BLaER1 (cell line): ENCODE results near the gene PDZRN3.
A peak's percentile ranks its signal among the peaks of the same experiment; 100 is the strongest.

Experiments used
- H3K27ac ChIP-seq: shearing (Covaris generic); formaldehyde crosslinking; 2 replicates; pipeline ENCODE4 v1.8.1; 2022
- H3K27me3 ChIP-seq: shearing (Covaris generic); formaldehyde crosslinking; 2 replicates; pipeline ENCODE4 v1.8.1; 2022
- H3K36me3 ChIP-seq: shearing (Covaris generic); formaldehyde crosslinking; 2 replicates; pipeline ENCODE4 v1.8.1; 2022
- H3K4me1 ChIP-seq: shearing (Covaris generic); formaldehyde crosslinking; 2 replicates; pipeline ENCODE4 v1.8.1; 2022
- H3K4me2 ChIP-seq: shearing (Covaris generic); formaldehyde crosslinking; 2 replicates; pipeline ENCODE4 v1.8.1; 2022
- H3K4me3 ChIP-seq: shearing (Covaris generic); formaldehyde crosslinking; 2 replicates; pipeline ENCODE4 v1.8.1; 2022
- H3K9ac ChIP-seq: shearing (Covaris generic); formaldehyde crosslinking; 2 replicates; pipeline ENCODE4 v1.8.1; 2022
- H3K9me3 ChIP-seq: shearing (Covaris generic); formaldehyde crosslinking; 2 replicates; pipeline ENCODE4 v1.8.1; 2022
- H4K20me1 ChIP-seq: shearing (Covaris generic); formaldehyde crosslinking; 2 replicates; pipeline ENCODE4 v1.8.1; 2022
- Cebpa-rat ChIP-seq: shearing (Covaris generic); IDR thresholded peaks from 2 replicates; pipeline ENCODE4 v1.8.1; 2022

Gene PDZRN3

DNA sequence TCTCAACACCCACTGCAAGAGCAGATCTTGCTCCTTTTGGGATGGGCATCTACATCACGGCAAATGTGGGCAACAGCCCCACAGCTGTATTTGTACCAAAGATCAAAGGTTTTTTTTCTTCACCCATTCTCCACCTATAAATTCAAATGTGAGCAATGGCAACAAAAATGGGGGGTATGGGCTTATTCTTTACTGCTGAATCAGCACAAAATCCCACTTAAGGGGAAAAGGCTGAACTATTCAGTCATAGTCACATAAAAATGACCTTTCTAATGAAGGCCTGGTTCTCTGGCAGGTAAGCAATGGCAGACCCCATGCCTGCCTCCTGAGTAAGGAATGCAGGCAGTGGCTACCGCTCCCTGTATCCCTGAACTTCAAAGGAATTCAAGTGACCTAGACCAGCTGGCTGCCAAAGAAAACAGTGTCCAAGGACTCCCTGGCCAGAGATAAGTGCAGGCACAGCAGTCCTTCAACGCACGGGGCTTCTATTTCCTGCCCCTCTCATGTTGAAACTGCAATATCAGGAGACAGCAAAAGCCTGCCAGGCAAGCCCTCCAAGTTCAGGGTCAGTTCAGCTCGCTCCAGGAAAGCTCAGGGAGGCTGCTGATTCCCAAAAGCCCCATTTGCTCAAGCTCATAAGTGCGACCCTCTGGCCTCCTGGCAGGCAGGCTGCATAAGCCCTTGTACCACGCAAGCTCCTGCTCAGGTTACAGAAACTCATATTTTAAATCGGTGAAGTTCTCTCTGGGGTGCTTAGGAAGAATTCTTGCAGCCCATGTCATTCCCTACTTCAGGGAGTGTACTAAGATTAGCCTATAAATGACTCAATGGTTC is 134.1 kb downstream of the PDZRN3 start:
- Histone ChIP-seq H3K9me3 (no peaks in the 10 kb centered on the region), H3K4me1 (no peaks in the 10 kb centered on the region), H3K4me2 (no peak overlapping the region), H3K9ac (no peak overlapping the region), H3K27me3 (no peaks in the 10 kb centered on the region), H3K4me3 (no peak overlapping the region), H3K27ac (no peak overlapping the region), H3K36me3 (no peaks in the 10 kb centered on the region), H4K20me1 (no peaks in the 10 kb centered on the region)
- no peak for TF ChIP-seq Cebpa-rat

DNA sequence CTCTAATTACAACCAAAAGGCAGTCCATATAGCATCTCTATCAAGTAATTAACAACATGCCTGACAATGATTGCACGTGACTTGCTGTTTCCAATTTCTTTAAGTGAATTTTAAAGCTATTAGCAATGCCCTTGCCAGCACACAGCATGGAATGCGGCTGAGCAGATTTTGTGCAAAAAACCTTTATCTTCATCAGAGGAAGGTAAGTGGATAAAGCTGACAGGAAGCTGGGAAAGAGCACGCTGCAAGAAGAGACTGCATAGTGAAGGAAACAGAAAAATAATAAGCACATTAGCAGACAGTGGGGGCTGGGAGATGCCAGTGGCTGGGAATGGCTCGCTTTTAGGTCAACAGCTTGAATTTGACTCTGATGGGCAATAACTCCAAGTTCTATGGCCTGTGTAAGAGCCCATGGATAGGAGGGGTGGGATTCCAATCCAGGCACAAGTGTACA is 138.8 kb downstream of the PDZRN3 start:
- TF ChIP-seq Cebpa-rat = no peak
- Histone ChIP-seq H3K4me2 (no peak overlapping the region), H3K27ac (no peak overlapping the region), H3K4me3 (no peak overlapping the region), H4K20me1 (no peaks in the 10 kb centered on the region), H3K9me3 (no peaks in the 10 kb centered on the region), H3K27me3 (no peaks in the 10 kb centered on the region), H3K4me1 (0 out of 2 replicates have a peak, but pooled peaks cover 6% of the 10 kb centered on the region), H3K9ac (no peak overlapping the region), H3K36me3 (no peaks in the 10 kb centered on the region)

DNA sequence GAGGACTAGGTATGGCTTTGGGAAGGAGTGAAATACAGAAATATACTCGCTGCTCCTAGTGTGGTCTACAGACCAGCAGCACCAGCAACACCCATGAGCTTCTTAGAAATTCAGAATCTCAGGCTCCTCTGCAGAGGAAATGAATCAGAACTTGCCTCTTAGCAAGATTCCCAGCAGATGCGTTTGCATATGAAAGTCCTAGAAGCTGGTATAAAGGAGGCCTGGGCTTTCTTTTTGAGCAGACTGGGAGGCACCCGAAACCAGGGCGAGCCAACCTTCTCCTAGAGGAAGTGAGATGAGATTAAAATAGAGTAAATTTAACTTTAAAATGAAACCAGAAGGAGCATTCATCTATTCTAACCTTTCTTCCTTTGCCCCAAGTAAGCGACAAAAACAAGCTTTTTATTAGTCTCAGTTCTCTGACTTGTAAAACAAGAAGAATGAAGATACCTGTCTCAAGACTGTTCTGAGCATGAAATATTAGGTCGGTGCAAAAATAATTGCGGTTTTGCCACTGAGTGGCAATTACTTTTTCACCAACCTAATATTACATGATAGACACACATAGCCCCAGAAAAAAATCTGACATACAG is 140.0 kb downstream of the PDZRN3 start:
- H3K4me1 ChIP-seq = 0 out of 2 replicates have a peak, but pooled peaks cover 6% of the 10 kb centered on the region
- no peak overlapping the region for H3K27ac ChIP-seq
- H3K36me3 ChIP-seq = no peaks in the 10 kb centered on the region
- no peaks in the 10 kb centered on the region for H3K9me3 ChIP-seq
- H4K20me1 ChIP-seq = no peaks in the 10 kb centered on the region
- no peak overlapping the region for H3K9ac ChIP-seq
- TF ChIP-seq Cebpa-rat = no peak
- no peak overlapping the region for H3K4me3 ChIP-seq
- H3K27me3 ChIP-seq = no peaks in the 10 kb centered on the region
- 0 out of 2 replicates have a peak overlapping the region, but pooled peaks have one; percentile 21 for H3K4me2 ChIP-seq

DNA sequence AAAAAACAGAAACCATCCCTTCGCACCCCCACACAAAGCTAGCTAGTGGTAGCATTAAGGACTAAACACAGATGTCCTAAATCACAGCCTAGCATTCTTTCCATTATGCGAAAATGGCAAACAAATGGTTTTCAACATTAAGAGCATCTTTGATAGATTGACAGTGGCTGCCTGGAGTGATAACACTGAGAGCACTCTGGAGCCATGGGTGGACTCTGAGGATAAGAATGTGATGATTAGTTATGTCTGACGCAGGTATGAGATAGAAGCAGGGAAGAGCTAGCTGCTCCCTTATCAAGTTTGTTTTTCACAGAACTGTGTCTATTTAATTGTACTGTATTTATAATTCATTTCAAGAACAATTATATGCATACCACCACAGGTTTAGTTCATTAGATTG is 142.9 kb downstream of the PDZRN3 start:
- H3K27ac ChIP-seq = no peak overlapping the region
- no peak overlapping the region for H3K4me2 ChIP-seq
- no peaks in the 10 kb centered on the region for H4K20me1 ChIP-seq
- H3K4me3 ChIP-seq = no peak overlapping the region
- no peaks in the 10 kb centered on the region for H3K27me3 ChIP-seq
- peaks cover 14% of the 10 kb centered on the region for H3K9me3 ChIP-seq
- H3K4me1 ChIP-seq = 0 out of 2 replicates have a peak, but pooled peaks cover 6% of the 10 kb centered on the region
- no peak overlapping the region for H3K9ac ChIP-seq
- TF ChIP-seq Cebpa-rat = no peak
- H3K36me3 ChIP-seq = no peaks in the 10 kb centered on the region

DNA sequence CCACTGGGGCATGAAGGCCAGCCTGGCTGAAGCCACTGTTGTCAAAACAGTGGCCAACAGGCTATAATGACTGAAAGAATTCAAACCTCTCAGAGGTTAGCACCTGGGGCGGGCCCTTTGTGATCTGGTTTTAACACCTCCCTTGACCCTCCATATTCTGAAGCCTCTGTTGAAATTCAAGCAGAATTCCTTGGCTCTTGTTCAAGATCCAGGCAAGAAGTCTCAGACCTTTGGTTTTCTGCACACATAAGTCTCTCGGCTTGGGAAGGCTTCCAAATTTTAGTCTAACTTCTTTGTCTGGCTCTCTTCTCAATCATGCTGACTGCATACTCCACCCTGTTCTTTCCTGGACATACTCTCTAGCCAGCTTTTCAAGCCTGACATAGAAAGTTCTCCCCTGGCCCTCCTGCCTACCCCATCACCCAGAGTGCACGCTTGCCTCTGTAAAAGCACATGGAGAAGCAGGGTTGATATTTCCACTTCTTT is 144.5 kb downstream of the PDZRN3 start:
- Histone ChIP-seq H4K20me1 (no peaks in the 10 kb centered on the region), H3K9ac (no peak overlapping the region), H3K4me1 (peaks cover 14% of the 10 kb centered on the region), H3K9me3 (peaks cover 19% of the 10 kb centered on the region), H3K27ac (no peak overlapping the region), H3K4me2 (no peak overlapping the region), H3K27me3 (no peaks in the 10 kb centered on the region; the same call in 1 of the 2 replicates), H3K4me3 (no peak overlapping the region), H3K36me3 (no peaks in the 10 kb centered on the region)
- no peak for TF ChIP-seq Cebpa-rat

DNA sequence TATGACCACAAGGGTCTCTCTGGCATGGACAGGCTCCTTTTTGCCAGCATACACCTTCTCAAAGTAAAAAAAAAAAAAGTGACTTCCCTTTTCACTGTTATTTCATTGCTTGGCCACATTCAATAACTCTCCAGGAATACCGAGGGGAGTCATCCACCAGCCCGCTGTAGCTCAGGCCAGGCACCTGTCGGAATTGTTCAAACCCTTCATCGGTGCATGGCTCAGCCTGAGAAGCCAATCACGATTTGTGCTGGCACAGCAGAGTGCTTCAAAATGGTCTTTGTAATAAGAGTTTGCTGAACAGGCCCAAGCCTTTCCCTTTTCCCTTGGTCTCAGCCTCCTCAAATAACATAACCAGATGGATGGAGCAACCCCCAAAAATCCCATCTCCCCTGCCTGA is 145.4 kb downstream of the PDZRN3 start:
- H3K9ac ChIP-seq = no peak overlapping the region
- H3K27me3 ChIP-seq = peaks cover 7% of the 10 kb centered on the region
- no peak overlapping the region for H3K27ac ChIP-seq
- H4K20me1 ChIP-seq = no peaks in the 10 kb centered on the region
- no peak overlapping the region for H3K4me3 ChIP-seq
- no peaks in the 10 kb centered on the region for H3K36me3 ChIP-seq
- H3K4me2 ChIP-seq = no peak overlapping the region
- H3K4me1 ChIP-seq = peaks cover 10% of the 10 kb centered on the region
- TF ChIP-seq Cebpa-rat = no peak
- H3K9me3 ChIP-seq = peaks cover 19% of the 10 kb centered on the region

DNA sequence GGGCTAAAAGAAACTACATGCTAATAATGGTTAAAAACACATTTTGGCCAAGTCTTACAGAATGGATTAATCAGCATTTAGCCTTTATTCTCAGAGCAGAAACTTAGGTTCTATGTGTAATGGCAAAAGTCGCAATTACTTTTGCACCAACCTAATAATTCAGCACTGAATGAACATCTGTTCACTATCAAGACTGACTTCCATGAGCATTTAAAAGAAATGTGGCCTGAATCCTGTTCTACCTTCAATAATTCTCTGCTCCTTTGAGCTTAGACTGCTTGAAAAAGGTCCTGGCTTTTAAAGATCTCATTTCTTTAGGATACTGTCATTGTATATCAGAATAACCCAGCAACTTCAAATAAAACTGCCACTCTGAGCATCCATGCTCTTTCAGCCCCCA is 145.9 kb downstream of the PDZRN3 start:
- H4K20me1 ChIP-seq = no peaks in the 10 kb centered on the region
- no peaks in the 10 kb centered on the region for H3K36me3 ChIP-seq
- no peak overlapping the region for H3K4me3 ChIP-seq
- no peak overlapping the region for H3K27ac ChIP-seq
- no peak overlapping the region for H3K4me2 ChIP-seq
- peaks cover 10% of the 10 kb centered on the region for H3K4me1 ChIP-seq
- H3K27me3 ChIP-seq = peaks cover 12% of the 10 kb centered on the region
- H3K9ac ChIP-seq = no peak overlapping the region
- no peak for TF ChIP-seq Cebpa-rat
- peaks cover 19% of the 10 kb centered on the region for H3K9me3 ChIP-seq

DNA sequence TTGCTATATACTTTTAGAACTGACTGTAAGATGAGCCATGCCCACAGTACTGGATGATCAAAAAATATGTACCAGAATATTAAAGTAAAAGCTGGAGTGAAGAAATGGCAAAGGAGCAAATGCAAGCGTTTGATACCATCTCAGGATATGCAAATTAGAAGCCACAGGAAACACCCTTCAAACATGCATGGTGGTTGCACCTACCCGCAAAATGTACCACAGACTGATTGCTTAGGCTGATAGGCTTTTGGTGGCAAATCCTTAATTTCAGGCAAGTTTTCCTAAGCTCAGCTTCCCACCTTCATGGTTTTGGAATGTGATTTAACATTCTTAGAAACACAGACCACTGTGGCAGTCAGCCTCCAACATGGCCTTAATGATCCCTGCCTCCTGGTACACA is 149.0 kb downstream of the PDZRN3 start:
- H3K27ac ChIP-seq = no peak overlapping the region
- peak overlapping the region; percentile 30 for H3K4me2 ChIP-seq

DNA sequence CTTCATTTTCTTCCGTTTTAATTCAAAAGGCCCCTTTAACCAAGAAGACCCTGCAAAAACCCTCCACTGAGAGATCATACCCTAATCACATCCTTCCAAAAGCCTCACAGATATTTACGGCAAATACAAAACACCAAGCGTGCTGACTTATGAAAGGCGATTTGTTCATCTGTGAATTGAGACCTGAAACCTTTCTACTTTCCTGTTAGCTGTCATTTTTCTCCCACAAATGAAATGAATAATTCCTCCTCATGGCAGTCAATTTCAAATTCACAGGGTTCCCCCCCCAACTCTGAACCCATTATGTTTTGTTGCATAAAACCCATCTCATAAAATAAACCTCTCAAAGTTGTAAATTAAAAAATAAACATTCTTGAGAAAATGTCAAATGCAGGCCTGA is 149.6 kb downstream of the PDZRN3 start:
- peaks cover 13% of the 10 kb centered on the region for H3K27me3 ChIP-seq
- peak overlapping the region; percentile 30 for H3K4me2 ChIP-seq
- H3K9me3 ChIP-seq = peaks cover 19% of the 10 kb centered on the region
- no peak overlapping the region for H3K4me3 ChIP-seq
- TF ChIP-seq Cebpa-rat = no peak
- no peak overlapping the region for H3K9ac ChIP-seq
- no peaks in the 10 kb centered on the region for H4K20me1 ChIP-seq
- H3K27ac ChIP-seq = no peak overlapping the region
- H3K4me1 ChIP-seq = peaks cover 10% of the 10 kb centered on the region
- H3K36me3 ChIP-seq = no peaks in the 10 kb centered on the region

More for the DNA sequence above, 149.0 kb downstream of the PDZRN3 start:
- no peak overlapping the region for H3K9ac ChIP-seq
- peaks cover 10% of the 10 kb centered on the region for H3K4me1 ChIP-seq
- H3K36me3 ChIP-seq = no peaks in the 10 kb centered on the region
- peaks cover 13% of the 10 kb centered on the region for H3K27me3 ChIP-seq
- peaks cover 19% of the 10 kb centered on the region for H3K9me3 ChIP-seq
- no peak overlapping the region for H3K4me3 ChIP-seq
- no peaks in the 10 kb centered on the region for H4K20me1 ChIP-seq
- no peak for TF ChIP-seq Cebpa-rat

DNA sequence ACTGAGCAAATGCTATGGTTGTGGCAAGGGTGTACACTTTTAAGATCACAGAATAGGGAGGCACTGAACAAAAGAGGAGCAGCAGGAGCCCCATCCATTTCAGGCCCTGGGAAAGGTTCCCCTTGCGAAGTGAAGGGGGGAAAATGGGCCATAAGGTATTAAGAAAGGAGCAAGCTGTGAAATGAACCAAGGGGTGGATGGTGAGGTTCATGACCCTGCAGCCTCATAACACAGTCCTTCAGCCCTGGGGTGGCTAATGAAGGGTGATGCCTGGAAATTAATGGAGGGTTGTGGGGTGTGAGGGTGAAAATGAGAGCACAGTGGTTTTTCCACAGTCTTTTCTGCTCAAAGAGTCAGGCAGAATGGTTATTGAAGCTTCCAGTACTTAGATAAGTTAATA is 150.1 kb downstream of the PDZRN3 start:
- no peak overlapping the region for H3K9ac ChIP-seq
- H3K4me1 ChIP-seq = peaks cover 10% of the 10 kb centered on the region
- no peak overlapping the region for H3K27ac ChIP-seq
- TF ChIP-seq Cebpa-rat = no peak
- peaks cover 19% of the 10 kb centered on the region for H3K9me3 ChIP-seq
- no peaks in the 10 kb centered on the region for H3K36me3 ChIP-seq
- no peak overlapping the region for H3K4me3 ChIP-seq
- H3K27me3 ChIP-seq = peaks cover 13% of the 10 kb centered on the region
- H4K20me1 ChIP-seq = no peaks in the 10 kb centered on the region
- H3K4me2 ChIP-seq = no peak overlapping the region
